Omental fat pad (tissue), 4 donors: ENCODE data around the gene F2RL3. TPM values are rescaled to one million over a fixed set of nuclear protein-coding genes. Genes with fewer than 3 reads are reported as not detected.

Source experiments
- ATAC-seq: fragments of 150-250 bp; one replicate; pipeline ENCODE4 v1.9.1; 2016; ENCODE audit warnings: mild to moderate bottlenecking, moderate library complexity; ENCODE audit not compliant: low FRiP score
- DNase-seq: peaks from one replicate; pipeline ENCODE4 v3.0.0-alpha.2; 2019; ENCODE audit warnings: low spot score
- CTCF ChIP-seq, 3 donors: fragments of 450-650 bp; IDR thresholded peaks; one replicate each; pipeline ENCODE4 v1.5.1; 2016 to 2017; ENCODE audit warnings: antibody characterized with exemption in 3 of 3, mild to moderate bottlenecking in 3 of 3, moderate library complexity in 2 of 3
- total RNA-seq, 4 donors: library from RNA; depleted of rRNA; stranded (reverse); fragments of >200 nt; gene quantifications; one replicate each; pipeline ENCODE4 v1.1.0, GENCODE V29; 2016

The F2RL3 gene
- total RNA-seq, 4 donors from 2014 or later: 4.1 to 31.8 (median 9.2) TPM

GRCh38 chr19:16880884-16881554, 7.8 kb upstream of the F2RL3 start:
- no peak for DNase-seq
- no peak for ATAC-seq

GRCh38 chr19:16882146-16882545, 6.7 kb upstream of the F2RL3 start:
- DNase-seq (no peak), ATAC-seq (no peak)

More at GRCh38 chr19:16880884-16881554, 7.8 kb upstream of the F2RL3 start:
- TF ChIP-seq CTCF (IDR thresholded peaks at IDR 0.05): no peak

GRCh38 chr19:16883522-16883921, 5.3 kb upstream of the F2RL3 start:
- no peak for TF ChIP-seq CTCF (IDR thresholded peaks at IDR 0.05)
- ATAC-seq (no peak), DNase-seq (no peak)

More at GRCh38 chr19:16882146-16882545, 6.7 kb upstream of the F2RL3 start:
- TF ChIP-seq CTCF (IDR thresholded peaks at IDR 0.05): no peak

GRCh38 chr19:16885166-16885565, 3.6 kb upstream of the F2RL3 start:
- ATAC-seq (no peak), DNase-seq (no peak)
- no peak for TF ChIP-seq CTCF (IDR thresholded peaks at IDR 0.05)

- DNase-seq (peak; percentile 25), ATAC-seq (peak; percentile 57)
Observed at GRCh38 chr19:16886305-16886880, 2.4 kb upstream of the F2RL3 start.

GRCh38 chr19:16887353-16888265, 1.2 kb upstream of the F2RL3 start:
- DNase-seq (no peak), ATAC-seq (no peak)
- no peak for TF ChIP-seq CTCF (IDR thresholded peaks at IDR 0.05)

More at GRCh38 chr19:16886305-16886880, 2.4 kb upstream of the F2RL3 start:
- TF ChIP-seq CTCF (IDR thresholded peaks at IDR 0.05): no peak
